ENCODE results near the gene CDH26.

The CDH26 gene

GRCh38 chr20:60049601-60050000 is 91.4 kb downstream of the CDH26 start:
- DNase-seq, result no peak

GRCh38 chr20:60050193-60050947 is 92.1 kb downstream of the CDH26 start:
- peak; percentile 22 for DNase-seq

GRCh38 chr20:60051911-60052310 is 93.7 kb downstream of the CDH26 start:
- DNase-seq, result no peak

GRCh38 chr20:60052322-60052721 is 94.1 kb downstream of the CDH26 start:
- DNase-seq, result no peak

- peak; percentile 21 for DNase-seq
Observed at GRCh38 chr20:60053125-60053817, 95.0 kb downstream of the CDH26 start.

- DNase-seq, result no peak
Observed at GRCh38 chr20:60053818-60054190, 95.6 kb downstream of the CDH26 start.

GRCh38 chr20:60054716-60055634 is 96.8 kb downstream of the CDH26 start:
- no peak for DNase-seq

- DNase-seq, result no peak
Observed at GRCh38 chr20:60055740-60056139, 97.5 kb downstream of the CDH26 start.

- no peak for DNase-seq
Observed at GRCh38 chr20:60056407-60057122, 98.3 kb downstream of the CDH26 start.

GRCh38 chr20:60057123-60057865 is 99.1 kb downstream of the CDH26 start:
- peak; percentile 85 for DNase-seq

GRCh38 chr20:60057866-60058807 is 99.9 kb downstream of the CDH26 start:
- DNase-seq, result peak; percentile 98

- peak; percentile 65 for DNase-seq
Observed at GRCh38 chr20:60058879-60059278, 100.7 kb downstream of the CDH26 start.

GRCh38 chr20:60060006-60060557 is 101.9 kb downstream of the CDH26 start:
- DNase-seq, result no peak

GRCh38 chr20:60060593-60060992 is 102.4 kb downstream of the CDH26 start:
- DNase-seq, result no peak

- DNase-seq, result no peak
Observed at GRCh38 chr20:60062431-60063047, 104.3 kb downstream of the CDH26 start.

- no peak for DNase-seq
Observed at GRCh38 chr20:60063048-60063451, 104.8 kb downstream of the CDH26 start.

GRCh38 chr20:60063739-60064380 is 105.6 kb downstream of the CDH26 start:
- DNase-seq, result no peak

All from NCI-H1436 (cell line).